ENCODE data around the gene SMAD6. TPM values are rescaled to one million over a fixed set of nuclear protein-coding genes. Genes with fewer than 3 reads are reported as not detected.
A peak's percentile ranks its signal among the peaks of the same experiment; 100 is the strongest.

The SMAD6 gene
- total and polyA plus RNA-seq, 2 experiments from 2014 or later: 1.6 to 15.7 TPM

GRCh38 chr15:66729331-66729951, 27.4 kb downstream of the SMAD6 start:
- Histone ChIP-seq H3K4me1 (ENCODE audit: insufficient read depth) (peaks cover 14% of the 10 kb centered on the region), H3F3A (replicated peaks; ENCODE audit: low read depth) (0 out of 2 replicates have a peak, but pooled peaks cover 3% of the 10 kb centered on the region), H3K4me3 (no peak overlapping the region; the same call in 1 of the 2 replicates), H2AFZ (no peak overlapping the region), H3K4me2 (no peak overlapping the region; the same call in 1 of the 2 replicates), H3K27me3 (ENCODE audit: insufficient read depth) (no peaks in the 10 kb centered on the region), H3K9me2 (ENCODE audit: insufficient read depth) (no peaks in the 10 kb centered on the region), H4K20me1 (replicated peaks; ENCODE audit: insufficient read depth) (no peaks in the 10 kb centered on the region), H3K79me2 (replicated peaks; ENCODE audit: insufficient read depth) (0 out of 2 replicates have a peak, but pooled peaks cover 3% of the 10 kb centered on the region), H3K36me3 (ENCODE audit: insufficient read depth) (no peaks in the 10 kb centered on the region), H3K27ac (ENCODE audit: low read depth) (peak overlapping the region; percentile 66; the same call in 1 of the 2 replicates)
- no peak overlapping the region; the same call in 1 of the 2 replicates for H3K27ac Mint-ChIP-seq
- H3K36me3 Mint-ChIP-seq (ENCODE audit: low read depth): no peaks in the 10 kb centered on the region
- ATAC-seq (peak; percentile 74), DNase-seq (ENCODE audit: low spot score) (peak; percentile 40)
- H3K9me3 Mint-ChIP-seq: no peaks in the 10 kb centered on the region
- H3K27me3 Mint-ChIP-seq (ENCODE audit: insufficient read depth, low read depth, poor library complexity): peaks cover 4% of the 10 kb centered on the region
- no peak overlapping the region for H3K4me3 Mint-ChIP-seq
- TF ChIP-seq EZH2phosphoT487 (IDR thresholded peaks at IDR 0.05; ENCODE audit: unreplicated experiment) (no peak), ZNF114 (CRISPR knock-in tag; IDR thresholded peaks at IDR 0.05) (no peak), CREB1 (CRISPR knock-in tag; IDR thresholded peaks at IDR 0.05; ENCODE audit: low read depth) (no peak)
- TF ChIP-seq, protein P1, sequence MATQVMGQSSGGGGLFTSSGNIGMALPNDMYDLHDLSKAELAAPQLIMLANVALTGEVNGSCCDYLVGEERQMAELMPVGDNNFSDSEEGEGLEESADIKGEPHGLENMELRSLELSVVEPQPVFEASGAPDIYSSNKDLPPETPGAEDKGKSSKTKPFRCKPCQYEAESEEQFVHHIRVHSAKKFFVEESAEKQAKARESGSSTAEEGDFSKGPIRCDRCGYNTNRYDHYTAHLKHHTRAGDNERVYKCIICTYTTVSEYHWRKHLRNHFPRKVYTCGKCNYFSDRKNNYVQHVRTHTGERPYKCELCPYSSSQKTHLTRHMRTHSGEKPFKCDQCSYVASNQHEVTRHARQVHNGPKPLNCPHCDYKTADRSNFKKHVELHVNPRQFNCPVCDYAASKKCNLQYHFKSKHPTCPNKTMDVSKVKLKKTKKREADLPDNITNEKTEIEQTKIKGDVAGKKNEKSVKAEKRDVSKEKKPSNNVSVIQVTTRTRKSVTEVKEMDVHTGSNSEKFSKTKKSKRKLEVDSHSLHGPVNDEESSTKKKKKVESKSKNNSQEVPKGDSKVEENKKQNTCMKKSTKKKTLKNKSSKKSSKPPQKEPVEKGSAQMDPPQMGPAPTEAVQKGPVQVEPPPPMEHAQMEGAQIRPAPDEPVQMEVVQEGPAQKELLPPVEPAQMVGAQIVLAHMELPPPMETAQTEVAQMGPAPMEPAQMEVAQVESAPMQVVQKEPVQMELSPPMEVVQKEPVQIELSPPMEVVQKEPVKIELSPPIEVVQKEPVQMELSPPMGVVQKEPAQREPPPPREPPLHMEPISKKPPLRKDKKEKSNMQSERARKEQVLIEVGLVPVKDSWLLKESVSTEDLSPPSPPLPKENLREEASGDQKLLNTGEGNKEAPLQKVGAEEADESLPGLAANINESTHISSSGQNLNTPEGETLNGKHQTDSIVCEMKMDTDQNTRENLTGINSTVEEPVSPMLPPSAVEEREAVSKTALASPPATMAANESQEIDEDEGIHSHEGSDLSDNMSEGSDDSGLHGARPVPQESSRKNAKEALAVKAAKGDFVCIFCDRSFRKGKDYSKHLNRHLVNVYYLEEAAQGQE (IDR thresholded peaks at IDR 0.05; ENCODE audit: unreplicated experiment): no peak
- peaks cover 23% of the 10 kb centered on the region for H3K4me1 Mint-ChIP-seq

DNA sequence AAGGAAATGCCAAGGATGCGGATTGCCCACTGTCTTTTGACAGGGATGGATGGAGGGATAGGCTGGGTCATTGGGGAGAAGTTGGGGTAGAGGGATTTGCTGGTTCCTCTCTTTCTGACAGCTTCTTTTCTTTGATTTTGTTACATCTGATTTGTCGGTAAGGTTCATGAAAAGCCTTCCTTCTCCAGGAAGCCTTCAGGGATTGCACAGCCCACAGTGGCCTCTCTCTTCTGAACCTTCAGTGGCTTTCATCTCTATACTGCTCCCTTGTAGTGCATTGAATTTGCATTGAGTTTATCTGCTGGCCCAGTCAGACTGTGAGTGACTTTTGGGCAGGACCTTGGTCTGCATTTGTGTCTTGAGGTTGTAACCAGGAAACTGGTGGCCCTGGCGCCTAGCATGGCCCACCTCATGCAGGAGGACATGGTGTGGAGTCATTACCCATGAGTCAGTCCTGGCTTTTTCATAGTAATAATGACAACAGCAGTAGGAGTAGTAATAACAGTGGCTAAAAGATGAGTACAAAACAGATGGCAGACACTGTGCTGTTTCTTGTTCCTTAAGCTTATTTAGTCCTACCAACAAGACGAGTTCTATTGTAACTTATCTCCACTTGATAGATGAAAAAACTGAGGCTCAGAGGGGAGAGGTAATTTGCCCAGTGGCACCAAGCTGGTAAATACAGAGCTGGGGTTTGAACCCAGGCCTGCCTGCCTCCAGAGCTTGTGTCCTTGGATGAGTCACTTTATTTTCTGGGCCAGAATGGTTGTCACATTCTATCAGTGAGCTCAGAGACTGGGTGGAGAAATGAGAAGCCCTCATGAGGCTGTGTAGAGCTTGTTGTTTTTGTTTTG, 28.4 kb downstream of the SMAD6 start:
- no peaks in the 10 kb centered on the region for H3K9me2 ChIP-seq (ENCODE audit: insufficient read depth)
- Mint-ChIP-seq H3K27me3 (ENCODE audit: insufficient read depth, low read depth, poor library complexity) (peaks cover 4% of the 10 kb centered on the region), H3K9me3 (no peaks in the 10 kb centered on the region), H3K4me1 (peaks cover 27% of the 10 kb centered on the region), H3K36me3 (ENCODE audit: low read depth) (no peaks in the 10 kb centered on the region), H3K4me3 (no peak overlapping the region), H3K27ac (no peak overlapping the region)
- H3K27me3 ChIP-seq (ENCODE audit: insufficient read depth): no peaks in the 10 kb centered on the region
- H3K4me1 ChIP-seq (ENCODE audit: insufficient read depth): peaks cover 16% of the 10 kb centered on the region
- ATAC-seq (no peak), DNase-seq (ENCODE audit: low spot score) (no peak)
- H4K20me1 ChIP-seq (replicated peaks; ENCODE audit: insufficient read depth): no peaks in the 10 kb centered on the region
- no peak overlapping the region for H3K27ac ChIP-seq (ENCODE audit: low read depth)
- H3K79me2 ChIP-seq (replicated peaks; ENCODE audit: insufficient read depth): 0 out of 2 replicates have a peak, but pooled peaks cover 3% of the 10 kb centered on the region
- no peak overlapping the region for H3K4me3 ChIP-seq
- H3F3A ChIP-seq (replicated peaks; ENCODE audit: low read depth): 0 out of 2 replicates have a peak, but pooled peaks cover 3% of the 10 kb centered on the region
- H3K4me2 ChIP-seq: no peak overlapping the region
- no peak overlapping the region for H2AFZ ChIP-seq
- H3K36me3 ChIP-seq (ENCODE audit: insufficient read depth): no peaks in the 10 kb centered on the region
- TF ChIP-seq, protein P2, sequence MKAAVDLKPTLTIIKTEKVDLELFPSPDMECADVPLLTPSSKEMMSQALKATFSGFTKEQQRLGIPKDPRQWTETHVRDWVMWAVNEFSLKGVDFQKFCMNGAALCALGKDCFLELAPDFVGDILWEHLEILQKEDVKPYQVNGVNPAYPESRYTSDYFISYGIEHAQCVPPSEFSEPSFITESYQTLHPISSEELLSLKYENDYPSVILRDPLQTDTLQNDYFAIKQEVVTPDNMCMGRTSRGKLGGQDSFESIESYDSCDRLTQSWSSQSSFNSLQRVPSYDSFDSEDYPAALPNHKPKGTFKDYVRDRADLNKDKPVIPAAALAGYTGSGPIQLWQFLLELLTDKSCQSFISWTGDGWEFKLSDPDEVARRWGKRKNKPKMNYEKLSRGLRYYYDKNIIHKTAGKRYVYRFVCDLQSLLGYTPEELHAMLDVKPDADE (IDR thresholded peaks at IDR 0.05): no peak
- TF ChIP-seq ZNF114 (CRISPR knock-in tag; IDR thresholded peaks at IDR 0.05) (no peak), ZNF331 (CRISPR knock-in tag; IDR thresholded peaks at IDR 0.05; ENCODE audit: low read depth) (no peak), ZNF462 (CRISPR knock-in tag; IDR thresholded peaks at IDR 0.05) (no peak), EZH2phosphoT487 (IDR thresholded peaks at IDR 0.05; ENCODE audit: unreplicated experiment) (no peak), EZH2 (IDR thresholded peaks at IDR 0.05; ENCODE audit: low read depth, unreplicated experiment) (no peak)
